Ectodermal cell (in vitro differentiated cells): ENCODE measurements around the gene MAGEA4. TPM values are rescaled to one million over a fixed set of nuclear protein-coding genes. Genes with fewer than 3 reads are reported as not detected.

Experiments
- H3K27ac ChIP-seq: 2 replicates; pipeline ENCODE4 v1.7.0; 2013; ENCODE audit warnings: mild to moderate bottlenecking, low read depth, low read length; ENCODE audit not compliant: insufficient read depth, poor library complexity, severe bottlenecking
- H3K27me3 ChIP-seq: 2 replicates; pipeline ENCODE4 v1.7.0; 2013; ENCODE audit warnings: mild to moderate bottlenecking, low read length; ENCODE audit not compliant: insufficient read depth, control insufficient read depth, poor library complexity, severe bottlenecking
- H3K36me3 ChIP-seq: one replicate; pipeline ENCODE4 v1.7.0; 2013; ENCODE audit warnings: low read length; ENCODE audit not compliant: control insufficient read depth, insufficient read depth
- H3K4me1 ChIP-seq: one replicate; pipeline ENCODE4 v1.7.0; 2013; ENCODE audit warnings: low read length; ENCODE audit not compliant: control insufficient read depth, insufficient read depth
- H3K4me3 ChIP-seq: 2 replicates; pipeline ENCODE4 v1.7.0; 2013; ENCODE audit warnings: low read depth, low read length, control low read depth; ENCODE audit not compliant: insufficient read depth
- H3K9me3 ChIP-seq: 2 replicates; pipeline ENCODE4 v1.7.0; 2013; ENCODE audit warnings: mild to moderate bottlenecking, low read length, moderate library complexity; ENCODE audit not compliant: control insufficient read depth
- WGBS, 2 experiments: methylation state at CpG; one replicate each; pipeline ENCODE4 v1.1.7; 2013; ENCODE audit warnings: missing lambda C conversion rate in 2 of 2; 5-methylcytosine and 5-hydroxymethylcytosine counted together
- polyA plus RNA-seq, 4 experiments: library from polyadenylated mRNA; stranded (reverse); fragments of 50-300 nt; gene quantifications; one replicate each; pipeline ENCODE4 v1.2.3, GENCODE V29; 2013

MAGEA4 gene, protein sequence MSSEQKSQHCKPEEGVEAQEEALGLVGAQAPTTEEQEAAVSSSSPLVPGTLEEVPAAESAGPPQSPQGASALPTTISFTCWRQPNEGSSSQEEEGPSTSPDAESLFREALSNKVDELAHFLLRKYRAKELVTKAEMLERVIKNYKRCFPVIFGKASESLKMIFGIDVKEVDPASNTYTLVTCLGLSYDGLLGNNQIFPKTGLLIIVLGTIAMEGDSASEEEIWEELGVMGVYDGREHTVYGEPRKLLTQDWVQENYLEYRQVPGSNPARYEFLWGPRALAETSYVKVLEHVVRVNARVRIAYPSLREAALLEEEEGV
- not detected for polyA plus RNA-seq (2013, experiment 1 of 4)
- not detected for polyA plus RNA-seq (2013, experiment 2 of 4)
- polyA plus RNA-seq (2013, experiment 3 of 4), result not detected
- not detected for polyA plus RNA-seq (2013, experiment 4 of 4)

- Histone ChIP-seq H3K27ac (no peak within 1 kb of the TSS), H3K4me1 (no peaks in the 10 kb centered on the region), H3K9me3 (no peaks in the 10 kb centered on the region), H3K4me3 (no peak within 1 kb of the TSS), H3K36me3 (no peaks in the 10 kb centered on the region), H3K27me3 (no peaks in the 10 kb centered on the region)
- 89 to 94% methylated on average over 7 to 10 of the region's 11 CpGs for WGBS, 2 experiments
Observed at GRCh38 chrX:151912780-151913179, at the start of gene MAGEA4. Gene MAGEA4, plus strand, starts transcription at chrX:151912889. Its CDS starts 10,776 bp downstream, at chrX:151923665.

DNA sequence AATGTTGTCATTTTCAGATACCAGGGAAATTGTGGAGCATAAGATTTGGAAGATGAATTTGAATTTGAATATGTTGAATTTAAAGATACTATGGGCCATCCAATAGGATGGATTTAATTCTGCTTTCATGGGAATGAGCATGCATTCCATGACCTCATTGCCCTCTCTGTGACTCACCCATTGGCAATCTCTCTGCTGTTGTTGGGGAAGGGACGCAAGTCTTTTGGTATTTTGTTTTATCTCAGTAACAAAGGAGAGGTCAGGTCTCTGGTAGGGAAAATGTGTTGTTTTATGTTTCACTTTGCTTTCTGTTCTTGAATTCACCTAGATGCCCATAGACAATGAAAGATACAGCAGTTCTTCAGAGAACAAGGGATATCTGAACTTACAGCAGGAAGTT is 42.1 kb upstream of the MAGEA4 start:
- Histone ChIP-seq H3K36me3 (no peaks in the 10 kb centered on the region), H3K27ac (no peak overlapping the region), H3K27me3 (no peaks in the 10 kb centered on the region), H3K4me3 (no peak overlapping the region), H3K9me3 (no peaks in the 10 kb centered on the region), H3K4me1 (no peaks in the 10 kb centered on the region)
- 100% methylated on average over 1 of the region's 1 CpG; no CpG with 5 or more reads in 1 of the 2 experiments for WGBS, 2 experiments

DNA sequence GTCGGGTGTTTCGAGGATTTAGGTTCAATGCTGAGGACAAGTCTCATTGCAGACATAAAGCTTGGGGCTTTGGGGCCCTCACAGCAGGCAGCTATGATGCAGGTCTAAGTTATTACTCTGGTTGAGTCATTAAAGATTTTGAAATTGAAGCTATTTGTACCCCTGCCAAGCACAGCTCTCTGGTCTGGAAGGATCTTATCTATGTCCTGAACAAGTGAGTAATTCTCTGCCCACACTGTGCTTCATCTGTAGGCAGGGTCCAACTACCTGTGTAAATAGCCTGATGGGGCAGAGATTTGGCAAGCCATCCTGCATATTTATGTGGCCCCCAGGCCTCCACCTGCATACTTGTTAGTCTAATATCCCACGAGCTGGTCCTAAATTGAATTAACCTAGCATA is 41.4 kb upstream of the MAGEA4 start:
- 95 to 100% methylated on average over 3 of the region's 3 CpGs for WGBS, 2 experiments
- no peak overlapping the region for H3K27ac ChIP-seq
- H3K27me3 ChIP-seq, result no peaks in the 10 kb centered on the region

GRCh38 chrX:151873096-151873495 is 39.6 kb upstream of the MAGEA4 start:
- 95 to 97% methylated on average over 2 of the region's 2 CpGs for WGBS, 2 experiments
- Histone ChIP-seq H3K27ac (no peak overlapping the region), H3K4me1 (no peaks in the 10 kb centered on the region), H3K36me3 (no peaks in the 10 kb centered on the region), H3K4me3 (no peak overlapping the region), H3K27me3 (no peaks in the 10 kb centered on the region), H3K9me3 (no peaks in the 10 kb centered on the region)

More for the DNA sequence above, 41.4 kb upstream of the MAGEA4 start:
- H3K36me3 ChIP-seq, result no peaks in the 10 kb centered on the region
- no peaks in the 10 kb centered on the region for H3K4me1 ChIP-seq
- no peaks in the 10 kb centered on the region for H3K9me3 ChIP-seq
- H3K4me3 ChIP-seq, result no peak overlapping the region

DNA sequence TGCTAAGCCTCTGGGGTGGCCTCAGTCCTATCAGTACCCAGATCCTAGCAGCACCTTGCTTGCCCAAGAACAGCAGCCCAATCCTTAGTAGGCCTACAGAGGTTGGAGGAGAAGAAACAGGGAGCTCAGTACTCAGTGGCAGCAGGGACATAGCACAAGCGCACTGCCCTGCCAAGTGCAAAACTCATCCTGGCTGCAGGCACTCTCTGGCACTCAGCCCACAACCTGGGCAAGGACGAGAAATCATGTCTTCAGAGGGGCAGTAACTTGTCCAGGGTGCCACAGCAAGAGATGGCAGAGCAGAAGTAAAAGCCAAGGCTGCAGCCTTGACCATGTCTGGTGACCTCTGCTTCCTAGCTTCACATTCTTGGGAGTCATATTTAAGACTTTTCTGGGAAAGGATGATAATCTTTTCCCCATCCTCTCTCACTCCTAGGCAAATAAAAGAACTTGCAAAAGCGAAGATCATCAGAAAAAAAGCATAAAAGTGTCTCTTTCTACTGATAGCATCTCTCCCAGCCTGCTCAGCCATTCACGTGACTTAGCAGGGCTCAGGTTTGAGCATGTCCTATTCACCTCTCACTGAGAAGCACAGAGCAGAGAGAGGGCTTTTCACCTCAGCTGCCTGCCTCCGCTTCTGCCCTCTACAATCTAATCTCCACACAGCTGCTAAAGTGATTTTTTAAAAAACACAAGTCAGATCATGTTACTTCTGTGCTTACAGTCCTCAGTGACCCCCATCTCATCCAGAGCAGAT is 37.2 kb upstream of the MAGEA4 start:
- Histone ChIP-seq H3K36me3 (no peaks in the 10 kb centered on the region), H3K27ac (no peak overlapping the region)
- WGBS, 2 experiments, result 87 to 89% methylated on average over 5 of the region's 5 CpGs

GRCh38 chrX:151878574-151878973 is 34.1 kb upstream of the MAGEA4 start:
- Histone ChIP-seq H3K36me3 (no peaks in the 10 kb centered on the region), H3K27ac (no peak overlapping the region), H3K4me1 (no peaks in the 10 kb centered on the region), H3K9me3 (no peaks in the 10 kb centered on the region), H3K4me3 (no peak overlapping the region), H3K27me3 (no peaks in the 10 kb centered on the region)
- WGBS, 2 experiments, result 92 to 93% methylated on average over 6 to 8 of the region's 8 CpGs

More for the DNA sequence above, 37.2 kb upstream of the MAGEA4 start:
- no peaks in the 10 kb centered on the region for H3K9me3 ChIP-seq
- H3K4me3 ChIP-seq, result no peak overlapping the region
- no peaks in the 10 kb centered on the region for H3K27me3 ChIP-seq
- no peaks in the 10 kb centered on the region for H3K4me1 ChIP-seq

GRCh38 chrX:151879856-151880255 is 32.8 kb upstream of the MAGEA4 start:
- Histone ChIP-seq H3K27me3 (no peaks in the 10 kb centered on the region), H3K4me1 (no peaks in the 10 kb centered on the region), H3K27ac (no peak overlapping the region), H3K4me3 (no peak overlapping the region), H3K36me3 (no peaks in the 10 kb centered on the region), H3K9me3 (no peaks in the 10 kb centered on the region)
- WGBS, 2 experiments, result 79 to 87% methylated on average over 3 to 4 of the region's 4 CpGs

DNA sequence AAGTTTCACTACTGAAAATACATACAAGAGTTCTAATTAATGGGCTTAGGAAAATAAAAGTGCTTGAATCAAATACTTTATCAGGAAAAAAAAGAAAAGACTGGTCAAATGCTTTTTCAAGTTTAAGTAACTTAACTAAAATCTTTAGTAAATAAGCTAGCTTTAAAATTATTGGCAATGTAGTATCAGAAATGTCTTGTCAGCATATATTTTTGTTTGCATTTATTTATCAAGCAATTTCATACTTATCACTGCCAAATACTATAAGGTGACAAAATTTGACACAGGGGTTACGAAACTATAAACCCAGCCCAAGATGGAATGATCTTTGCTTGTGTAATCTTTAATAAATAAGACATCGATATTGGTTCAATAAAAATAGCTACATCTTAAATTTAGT is 31.8 kb upstream of the MAGEA4 start:
- no CpG with 5 or more reads among the region's 2 CpGs for WGBS, 2 experiments
- H3K4me1 ChIP-seq, result no peaks in the 10 kb centered on the region
- no peaks in the 10 kb centered on the region for H3K27me3 ChIP-seq
- no peak overlapping the region for H3K4me3 ChIP-seq
- H3K27ac ChIP-seq, result no peak overlapping the region
- no peaks in the 10 kb centered on the region for H3K36me3 ChIP-seq
- H3K9me3 ChIP-seq, result no peaks in the 10 kb centered on the region

GRCh38 chrX:151889421-151889820 is 23.3 kb upstream of the MAGEA4 start:
- Histone ChIP-seq H3K27me3 (no peaks in the 10 kb centered on the region), H3K36me3 (no peaks in the 10 kb centered on the region), H3K9me3 (no peaks in the 10 kb centered on the region), H3K27ac (no peak overlapping the region), H3K4me1 (no peaks in the 10 kb centered on the region), H3K4me3 (no peak overlapping the region)
- 93 to 94% methylated on average over 1 to 2 of the region's 2 CpGs for WGBS, 2 experiments

- H3K4me3 ChIP-seq, result no peak overlapping the region
- H3K4me1 ChIP-seq, result no peaks in the 10 kb centered on the region
- no peaks in the 10 kb centered on the region for H3K27me3 ChIP-seq
- H3K27ac ChIP-seq, result no peak overlapping the region
- WGBS, 2 experiments, result 85 to 95% methylated on average over 5 of the region's 5 CpGs
- no peaks in the 10 kb centered on the region for H3K36me3 ChIP-seq
- H3K9me3 ChIP-seq, result no peaks in the 10 kb centered on the region
Observed at GRCh38 chrX:151896734-151897474, 15.8 kb upstream of the MAGEA4 start.
